Measurements from ENCODE around the gene HEG1.

HEG1 gene

DNA sequence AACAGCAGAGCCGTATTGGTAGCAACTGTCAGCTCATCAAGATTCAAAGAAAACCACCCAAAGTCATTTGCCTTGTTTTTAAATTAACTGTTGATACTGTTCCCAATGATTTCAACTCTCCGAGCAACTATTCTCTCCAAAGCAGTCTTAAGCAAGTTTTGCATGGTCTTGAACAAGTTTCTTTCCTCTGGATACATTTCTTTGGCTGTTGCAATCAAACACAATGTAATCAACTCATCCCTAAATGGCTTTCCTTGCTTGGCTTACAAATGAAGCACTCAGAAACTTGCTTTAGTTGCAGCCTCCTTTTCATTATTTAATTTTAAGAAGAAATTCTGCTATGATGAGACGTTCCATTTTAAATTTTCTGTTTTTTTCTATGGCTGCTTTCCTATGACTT lies 105.8 kb downstream of the HEG1 start:
- ChIA-PET POLR2A (no interaction called here), CTCF (no interaction called here)
- TF ChIP-seq, protein P1, sequence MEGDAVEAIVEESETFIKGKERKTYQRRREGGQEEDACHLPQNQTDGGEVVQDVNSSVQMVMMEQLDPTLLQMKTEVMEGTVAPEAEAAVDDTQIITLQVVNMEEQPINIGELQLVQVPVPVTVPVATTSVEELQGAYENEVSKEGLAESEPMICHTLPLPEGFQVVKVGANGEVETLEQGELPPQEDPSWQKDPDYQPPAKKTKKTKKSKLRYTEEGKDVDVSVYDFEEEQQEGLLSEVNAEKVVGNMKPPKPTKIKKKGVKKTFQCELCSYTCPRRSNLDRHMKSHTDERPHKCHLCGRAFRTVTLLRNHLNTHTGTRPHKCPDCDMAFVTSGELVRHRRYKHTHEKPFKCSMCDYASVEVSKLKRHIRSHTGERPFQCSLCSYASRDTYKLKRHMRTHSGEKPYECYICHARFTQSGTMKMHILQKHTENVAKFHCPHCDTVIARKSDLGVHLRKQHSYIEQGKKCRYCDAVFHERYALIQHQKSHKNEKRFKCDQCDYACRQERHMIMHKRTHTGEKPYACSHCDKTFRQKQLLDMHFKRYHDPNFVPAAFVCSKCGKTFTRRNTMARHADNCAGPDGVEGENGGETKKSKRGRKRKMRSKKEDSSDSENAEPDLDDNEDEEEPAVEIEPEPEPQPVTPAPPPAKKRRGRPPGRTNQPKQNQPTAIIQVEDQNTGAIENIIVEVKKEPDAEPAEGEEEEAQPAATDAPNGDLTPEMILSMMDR (IDR thresholded peaks at IDR 0.05; ENCODE audit: control extremely low read depth, extremely low read depth, low read depth, missing control alignments) = no peak
- no peak for DNase-seq (ENCODE audit: extremely low spot score)

- no peak for DNase-seq (ENCODE audit: extremely low spot score)
- ChIA-PET POLR2A (no interaction called here), CTCF (no interaction called here)
- TF ChIP-seq, protein P1 (IDR thresholded peaks at IDR 0.05; ENCODE audit: control extremely low read depth, extremely low read depth, low read depth, missing control alignments) = no peak
Measured at GRCh38 chr3:124942613-124943012, 113.2 kb downstream of the HEG1 start.

GRCh38 chr3:124941771-124942170 lies 114.0 kb downstream of the HEG1 start:
- TF ChIP-seq, protein P1 (IDR thresholded peaks at IDR 0.05; ENCODE audit: control extremely low read depth, extremely low read depth, low read depth, missing control alignments) = no peak
- no peak for DNase-seq (ENCODE audit: extremely low spot score)
- POLR2A ChIA-PET = no interaction called here
- CTCF ChIA-PET = no interaction called here

- no peak for DNase-seq (ENCODE audit: extremely low spot score)
- CTCF ChIA-PET = interaction anchor here (0.9 to 3.6 kb wide), 7 partner anchors 11 to 646 kb away, joined by 3 to 11 read pairs (median 4); no protein-coding TSS in a partner anchor
- TF ChIP-seq, protein P1 (IDR thresholded peaks at IDR 0.05; ENCODE audit: control extremely low read depth, extremely low read depth, low read depth, missing control alignments) = no peak
- POLR2A ChIA-PET = no interaction called here
Measured at GRCh38 chr3:124939661-124940060, 116.1 kb downstream of the HEG1 start.

- no peak for DNase-seq (ENCODE audit: extremely low spot score)
- CTCF ChIA-PET = interaction anchor here (0.9 to 3.6 kb wide), 7 partner anchors 8 to 647 kb away, joined by 3 to 11 read pairs (median 4); no protein-coding TSS in a partner anchor
- POLR2A ChIA-PET = no interaction called here
- TF ChIP-seq, protein P1 (IDR thresholded peaks at IDR 0.05; ENCODE audit: control extremely low read depth, extremely low read depth, low read depth, missing control alignments) = no peak
Measured at GRCh38 chr3:124938896-124939295, 116.9 kb downstream of the HEG1 start.

DNA sequence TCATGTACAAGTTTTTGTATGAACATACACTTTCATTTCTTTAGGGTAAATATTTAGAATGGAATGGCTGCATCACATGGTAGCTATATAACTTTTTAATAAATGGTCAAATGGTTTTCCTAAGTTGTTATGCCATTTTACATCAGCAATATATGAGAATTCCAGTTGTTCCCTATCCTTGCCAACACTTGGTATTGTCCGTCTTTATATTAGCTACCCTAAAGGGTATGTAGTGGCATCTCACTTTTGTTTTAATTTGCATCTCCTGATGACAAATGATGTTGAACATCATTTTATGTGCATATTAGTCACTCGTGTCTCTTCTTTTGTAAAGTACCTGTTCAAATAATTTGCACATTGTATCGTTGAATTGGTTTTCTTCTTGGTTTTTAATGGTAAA lies 118.7 kb downstream of the HEG1 start:
- CTCF ChIA-PET = interaction anchor here (0.7 to 2.2 kb wide), 3 partner anchors 8 to 24 kb away, joined by 3 to 10 read pairs (median 3); no protein-coding TSS in a partner anchor
- TF ChIP-seq, protein P1 (IDR thresholded peaks at IDR 0.05; ENCODE audit: control extremely low read depth, extremely low read depth, low read depth, missing control alignments) = no peak
- POLR2A ChIA-PET = no interaction called here
- DNase-seq (ENCODE audit: extremely low spot score) = no peak

Data from GM10248 (cell line).